ENCODE measurements around the gene SPOCK2. TPM values are rescaled to one million over a fixed set of nuclear protein-coding genes. Genes with fewer than 3 reads are reported as not detected.

The SPOCK2 gene
- total and polyA plus RNA-seq, 2 donors (not counting 3 experiments of a cell fraction or from before 2014, with no cell fraction given): 0.40 to 1.1 TPM

GRCh38 chr10:72081210-72081609, 7.1 kb downstream of the SPOCK2 start:
- no peaks in the 10 kb centered on the region for H3K36me3 ChIP-seq (ENCODE audit: control insufficient read depth in 2 of 2, extremely low read depth in 1 of 2, insufficient read depth in 2 of 2, low read length in 2 of 2)
- POLR2A ChIA-PET: no interaction called here
- FAIRE-seq (no peak), DNase-seq (ENCODE audit: low read depth, low spot score) (no peak)
- no peaks in the 10 kb centered on the region for H3K9me3 ChIP-seq (replicated peaks; ENCODE audit: control insufficient read depth, insufficient read depth, low read length)
- no peak overlapping the region for H3K9ac ChIP-seq (replicated peaks; ENCODE audit: extremely low read depth, insufficient read depth, low read length)
- H3K27ac ChIP-seq (ENCODE audit: insufficient read depth, low read depth, low read length): no peak overlapping the region
- no peak overlapping the region for H2AFZ ChIP-seq (ENCODE audit: low read depth, low read length)
- no peak for TF ChIP-seq EZH2 (IDR thresholded peaks at IDR 0.05; ENCODE audit: borderline replicate concordance, low read depth, low read length, severe bottlenecking)
- no peak for TF ChIP-seq CTCF (IDR thresholded peaks at IDR 0.05; ENCODE audit: extremely low read depth in 1 of 2, insufficient read depth in 1 of 2, low read depth in 1 of 2, low read length in 2 of 2)
- TF ChIP-seq POLR2A (IDR thresholded peaks at IDR 0.05; ENCODE audit: low read depth, low read length): no peak
- CTCF ChIA-PET: interaction anchor here (2.7 kb wide), 1 partner anchor 32 kb away, joined by 13 read pairs; no protein-coding TSS in a partner anchor
- H3K4me2 ChIP-seq (ENCODE audit: insufficient read depth, low read length): no peak overlapping the region
- no peak overlapping the region for H3K4me3 ChIP-seq (replicated peaks in 1 of 3; ENCODE audit: insufficient read depth in 1 of 3, low read depth in 1 of 3, low read length in 3 of 3)
- H3K9me1 ChIP-seq (replicated peaks; ENCODE audit: control insufficient read depth, extremely low read depth, insufficient read depth, low read length): no peaks in the 10 kb centered on the region
- no peaks in the 10 kb centered on the region for H3K27me3 ChIP-seq (ENCODE audit: control insufficient read depth in 2 of 2, insufficient read depth in 2 of 2, low read length in 2 of 2)
- no peaks in the 10 kb centered on the region for H3K4me1 ChIP-seq (ENCODE audit: control insufficient read depth, extremely low read depth, insufficient read depth, low read length)
- BruUV-seq (replicated peaks): no TSS peak
- dilution Hi-C loops (cut with MboI; ENCODE audit: extremely low pct_ligation_motif_present, low sequenced_read_pairs) (no loop called here), intact Hi-C loops (cut with micrococcal nuclease) (no loop called here)
- no peaks in the 10 kb centered on the region for H3K79me2 ChIP-seq (ENCODE audit: control insufficient read depth, insufficient read depth, low read length)
- no peaks in the 10 kb centered on the region for H4K20me1 ChIP-seq (replicated peaks; ENCODE audit: control insufficient read depth, extremely low read depth, insufficient read depth, low read length)

GRCh38 chr10:72080042-72080975, 8.0 kb downstream of the SPOCK2 start:
- POLR2A ChIA-PET: interaction anchor here (0.6 kb wide), 1 partner anchor 1910 kb away, joined by 5 read pairs; the partner anchor contains the start of gene SAR1A
- BruUV-seq (replicated peaks): no TSS peak

More at GRCh38 chr10:72080042-72080975, 8.0 kb downstream of the SPOCK2 start:
- intact Hi-C loops (cut with micrococcal nuclease) (no loop called here), dilution Hi-C loops (cut with MboI; ENCODE audit: extremely low pct_ligation_motif_present, low sequenced_read_pairs) (no loop called here)
- H3K4me2 ChIP-seq (ENCODE audit: insufficient read depth, low read length): no peak overlapping the region
- no peak overlapping the region for H3K4me3 ChIP-seq (replicated peaks in 1 of 3; ENCODE audit: insufficient read depth in 1 of 3, low read depth in 1 of 3, low read length in 3 of 3)
- H3K79me2 ChIP-seq (ENCODE audit: control insufficient read depth, insufficient read depth, low read length): no peaks in the 10 kb centered on the region
- no peak overlapping the region for H2AFZ ChIP-seq (ENCODE audit: low read depth, low read length)
- no peak overlapping the region for H3K9ac ChIP-seq (replicated peaks; ENCODE audit: extremely low read depth, insufficient read depth, low read length)
- H3K27me3 ChIP-seq (ENCODE audit: control insufficient read depth in 2 of 2, insufficient read depth in 2 of 2, low read length in 2 of 2): no peaks in the 10 kb centered on the region
- DNase-seq (ENCODE audit: low read depth, low spot score) (no peak), FAIRE-seq (no peak)
- no peak overlapping the region for H3K27ac ChIP-seq (ENCODE audit: insufficient read depth, low read depth, low read length)
- TF ChIP-seq FOS (IDR thresholded peaks at IDR 0.05; ENCODE audit: borderline replicate concordance, insufficient read depth, low read length): no peak
- no peak for TF ChIP-seq CTCF (IDR thresholded peaks at IDR 0.05; ENCODE audit: extremely low read depth in 1 of 2, insufficient read depth in 1 of 2, low read depth in 1 of 2, low read length in 2 of 2)
- no peak for TF ChIP-seq JUN (IDR thresholded peaks at IDR 0.05; ENCODE audit: borderline replicate concordance, insufficient read depth, insufficient read length, low read depth)
- TF ChIP-seq EZH2 (IDR thresholded peaks at IDR 0.05; ENCODE audit: borderline replicate concordance, low read depth, low read length, severe bottlenecking): no peak
- TF ChIP-seq POLR2AphosphoS5 (IDR thresholded peaks at IDR 0.05; ENCODE audit: insufficient read depth, low read depth, low read length): no peak
- no peak for TF ChIP-seq MAX (IDR thresholded peaks at IDR 0.05; ENCODE audit: insufficient read depth, insufficient read length)
- TF ChIP-seq GATA2 (IDR thresholded peaks at IDR 0.05; ENCODE audit: insufficient read depth, insufficient read length, low read depth, low read length): no peak
- TF ChIP-seq POLR2A (IDR thresholded peaks at IDR 0.05; ENCODE audit: low read depth, low read length): no peak
- TF ChIP-seq MYC (IDR thresholded peaks at IDR 0.05; ENCODE audit: low read depth, low read length): no peak
- no peaks in the 10 kb centered on the region for H4K20me1 ChIP-seq (replicated peaks; ENCODE audit: control insufficient read depth, extremely low read depth, insufficient read depth, low read length)
- CTCF ChIA-PET: interaction anchor here (1.3 to 2.7 kb wide), 2 partner anchors 11 to 31 kb away, joined by 5 to 13 read pairs; no protein-coding TSS in a partner anchor
- no peaks in the 10 kb centered on the region for H3K9me1 ChIP-seq (replicated peaks; ENCODE audit: control insufficient read depth, extremely low read depth, insufficient read depth, low read length)
- no peaks in the 10 kb centered on the region for H3K9me3 ChIP-seq (replicated peaks; ENCODE audit: control insufficient read depth, insufficient read depth, low read length)
- no peaks in the 10 kb centered on the region for H3K36me3 ChIP-seq (ENCODE audit: control insufficient read depth in 2 of 2, extremely low read depth in 1 of 2, insufficient read depth in 2 of 2, low read length in 2 of 2)
- no peaks in the 10 kb centered on the region for H3K4me1 ChIP-seq (ENCODE audit: control insufficient read depth, extremely low read depth, insufficient read depth, low read length)
